HepG2 (cell line): Measurements from ENCODE around the gene JTB. TPM values are rescaled to one million over a fixed set of nuclear protein-coding genes. Genes with fewer than 3 reads are reported as not detected.

ENCODE experiments used
- ATM ChIP-seq: fragments of 450-650 bp; IDR thresholded peaks from 2 replicates; pipeline ENCODE4 v1.7.1; 2017; ENCODE audit warnings: mild to moderate bottlenecking, borderline replicate concordance
- CHD2 ChIP-seq: IDR thresholded peaks from 2 replicates; pipeline ENCODE4 v1.6.1; 2011; ENCODE audit warnings: low read depth, low read length, improper control_type of control experiment
- KDM6A ChIP-seq: IDR thresholded peaks from 2 replicates; pipeline ENCODE4 v1.6.1; 2016; ENCODE audit warnings: low read depth
- NCOA1 ChIP-seq: sonication (generic); formaldehyde crosslinking; IDR thresholded peaks from 2 replicates; pipeline ENCODE4 v1.9.0; 2021; ENCODE audit warnings: missing genetic modification reagents
- NFIB ChIP-seq: sonication (generic); formaldehyde crosslinking; IDR thresholded peaks from 2 replicates; pipeline ENCODE4 v1.9.0; 2021; ENCODE audit warnings: missing genetic modification reagents, mild to moderate bottlenecking, borderline replicate concordance
- RBAK ChIP-seq: sonication (generic); formaldehyde crosslinking; IDR thresholded peaks from 2 replicates; pipeline ENCODE4 v1.5.1; 2020; ENCODE audit warnings: mild to moderate bottlenecking, missing genetic modification reagents
- RCOR2 ChIP-seq: IDR thresholded peaks from 2 replicates; pipeline ENCODE4 v1.6.1; 2016; ENCODE audit warnings: missing biosample characterization, missing genetic modification reagents
- SCMH1 ChIP-seq: sonication (generic); formaldehyde crosslinking; IDR thresholded peaks from 2 replicates; pipeline ENCODE4 v1.9.0; 2021; ENCODE audit warnings: missing genetic modification reagents, mild to moderate bottlenecking, borderline replicate concordance
- SIN3A ChIP-seq: IDR thresholded peaks from 2 replicates; pipeline ENCODE4 v1.6.1; 2011; ENCODE audit warnings: low read depth, mild to moderate bottlenecking, control low read depth, low read length, borderline replicate concordance
- SMARCE1 ChIP-seq: fragments of 450-650 bp; IDR thresholded peaks from 2 replicates; pipeline ENCODE4 v1.6.1; 2017; ENCODE audit warnings: borderline replicate concordance
- SP5 ChIP-seq: IDR thresholded peaks from 2 replicates; pipeline ENCODE4 v1.6.1; 2016; ENCODE audit warnings: low read depth, borderline replicate concordance
- TCF7L2 ChIP-seq: IDR thresholded peaks from 2 replicates; pipeline ENCODE4 v1.6.1; 2011; ENCODE audit warnings: mild to moderate bottlenecking, low read depth, low read length, moderate library complexity
- U2AF1 ChIP-seq: fragments of 200-400 bp; formaldehyde crosslinking; optimal IDR thresholded peaks from 2 replicates; pipeline ENCODE3; 2017; ENCODE audit warnings: mild to moderate bottlenecking, low read depth, low read length
- ZC3H13 ChIP-seq: sonication (generic); formaldehyde crosslinking; IDR thresholded peaks from 2 replicates; pipeline ENCODE4 v1.8.1; 2023; ENCODE audit warnings: mild to moderate bottlenecking, missing genetic modification reagents, moderate library complexity
- ZNF256 ChIP-seq: sonication (generic); formaldehyde crosslinking; conservative IDR thresholded peaks from 2 replicates; pipeline ENCODE4 v1.4.0; 2020; ENCODE audit warnings: missing genetic modification reagents
- ZNF260 ChIP-seq: sonication (generic); formaldehyde crosslinking; IDR thresholded peaks from 2 replicates; pipeline ENCODE4 v1.4.0; 2020; ENCODE audit warnings: missing genetic modification reagents, low read depth, mild to moderate bottlenecking, borderline replicate concordance
- ZNF335 ChIP-seq: sonication (generic); formaldehyde crosslinking; IDR thresholded peaks from 2 replicates; pipeline ENCODE4 v1.4.0; 2020; ENCODE audit warnings: missing genetic modification reagents
- ZNF33B ChIP-seq: sonication (generic); formaldehyde crosslinking; IDR thresholded peaks from 2 replicates; pipeline ENCODE4 v1.5.1; 2020; ENCODE audit warnings: mild to moderate bottlenecking, missing genetic modification reagents
- ZNF567 ChIP-seq: sonication (generic); formaldehyde crosslinking; IDR thresholded peaks from 2 replicates; pipeline ENCODE4 v1.8.1; 2023; ENCODE audit warnings: mild to moderate bottlenecking, missing genetic modification reagents, borderline replicate concordance
- ZNF747 ChIP-seq: sonication (generic); formaldehyde crosslinking; IDR thresholded peaks from 2 replicates; pipeline ENCODE4 v1.8.1; 2023; ENCODE audit warnings: missing genetic modification reagents, mild to moderate bottlenecking, borderline replicate concordance
- polyA plus RNA-seq, 8 experiments: library from polyadenylated mRNA; depleted of rRNA in 3 of 8; stranded (reverse) in 7 of 8; unstranded in 1 of 8; fragments of >200 nt; fragmentation: Illumina TruSeq in 4 of 8; extraction: Trizol in 4 of 8; gene quantifications; 2 replicates each; pipeline versions ENCODE4 v1.2.1 to v1.2.3, GENCODE V29; 2011 to 2016; ENCODE audit warnings: low read depth in 4 of 8, missing spikeins in 1 of 8, mixed read lengths in 1 of 8; ENCODE audit not compliant: insufficient read depth in 1 of 8
- total RNA-seq, 5 experiments: library from RNA; depleted of rRNA; stranded (reverse); fragments of >200 nt; fragmentation: Illumina TruSeq; extraction: Trizol; gene quantifications; 2 replicates each; pipeline ENCODE4 v1.2.3, GENCODE V29; 2016; ENCODE audit warnings: low read depth in 1 of 5
- TF ChIP-seq, protein P1 (sequence below): sonication (generic); formaldehyde crosslinking; IDR thresholded peaks from 2 replicates; pipeline ENCODE4 v1.4.0; 2020; ENCODE audit warnings: missing genetic modification reagents, borderline replicate concordance
- TF ChIP-seq, protein P2 (sequence below): sonication (generic); formaldehyde crosslinking; IDR thresholded peaks from 2 replicates; pipeline ENCODE4 v1.8.1; 2023; ENCODE audit warnings: missing genetic modification reagents, inconsistent platforms, borderline replicate concordance
- TF ChIP-seq, protein P3 (sequence below): sonication (generic); formaldehyde crosslinking; IDR thresholded peaks from 2 replicates; pipeline ENCODE4 v1.4.0; 2020; ENCODE audit warnings: missing genetic modification reagents
- TF ChIP-seq, protein P4 (sequence below): sonication (generic); formaldehyde crosslinking; IDR thresholded peaks from 2 replicates; pipeline ENCODE4 v1.4.0; 2020; ENCODE audit warnings: mild to moderate bottlenecking, missing genetic modification reagents

Gene JTB
- total and polyA plus RNA-seq, 2 of the 13 experiments (the other 11 are each of a cell fraction or from before 2014, with no cell fraction given), result 96.7 to 99.2 TPM

DNA sequence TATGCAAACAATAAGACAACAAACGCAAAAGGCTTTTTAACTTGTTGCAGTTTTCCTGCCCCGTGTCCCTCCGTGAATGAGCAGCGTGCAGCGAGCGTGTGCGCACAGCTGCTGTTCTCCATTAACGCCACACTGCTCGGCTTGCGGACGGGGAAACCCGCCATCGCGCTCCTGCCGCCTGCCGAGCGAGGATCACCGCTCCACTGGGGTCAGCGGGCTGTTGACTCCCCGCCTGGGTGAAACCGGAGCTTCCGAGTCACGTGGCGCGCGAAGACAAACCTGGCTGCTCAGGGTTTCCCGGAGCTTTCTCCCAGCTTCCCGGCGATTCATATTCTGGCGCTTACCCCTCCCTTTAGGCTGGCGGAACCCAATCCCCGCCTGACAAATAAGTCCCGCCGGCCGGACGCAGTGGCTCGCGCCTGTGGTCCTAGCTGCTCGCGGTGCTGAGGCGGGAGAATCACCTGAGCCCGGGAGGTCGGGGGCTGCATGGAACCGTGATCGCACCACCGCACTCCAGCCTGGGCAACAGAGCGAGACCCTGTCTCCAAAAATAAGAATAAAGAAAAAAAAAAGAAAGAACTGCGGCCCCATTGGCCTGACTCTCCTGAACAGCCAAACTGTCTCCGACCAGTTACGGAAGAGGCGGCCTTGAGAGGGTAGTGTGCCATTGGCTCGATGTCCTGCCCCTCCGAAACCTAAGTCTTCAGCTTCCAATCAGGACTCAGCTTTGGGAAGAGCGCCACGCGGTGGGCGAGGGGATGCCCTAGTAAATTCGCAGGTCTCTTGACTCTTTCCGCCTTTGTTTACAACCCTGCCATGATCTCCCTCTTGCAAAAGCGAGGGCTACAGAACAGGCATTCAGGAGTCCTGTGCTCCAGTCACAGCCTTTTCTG, 10.1 kb downstream of the JTB start, which contains the start of gene CREB3L4 (continued):
- TF ChIP-seq, protein P1, sequence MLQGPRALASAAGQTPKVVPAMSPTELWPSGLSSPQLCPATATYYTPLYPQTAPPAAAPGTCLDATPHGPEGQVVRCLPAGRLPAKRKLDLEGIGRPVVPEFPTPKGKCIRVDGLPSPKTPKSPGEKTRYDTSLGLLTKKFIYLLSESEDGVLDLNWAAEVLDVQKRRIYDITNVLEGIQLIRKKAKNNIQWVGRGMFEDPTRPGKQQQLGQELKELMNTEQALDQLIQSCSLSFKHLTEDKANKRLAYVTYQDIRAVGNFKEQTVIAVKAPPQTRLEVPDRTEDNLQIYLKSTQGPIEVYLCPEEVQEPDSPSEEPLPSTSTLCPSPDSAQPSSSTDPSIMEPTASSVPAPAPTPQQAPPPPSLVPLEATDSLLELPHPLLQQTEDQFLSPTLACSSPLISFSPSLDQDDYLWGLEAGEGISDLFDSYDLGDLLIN (CRISPR knock-in tag), result no peak; the same call in 1 of the 2 replicates
- TF ChIP-seq SMARCE1 (no peak), U2AF1 (no peak), SP5 (CRISPR knock-in tag) (no peak), RBAK (CRISPR knock-in tag) (no peak), NCOA1 (CRISPR knock-in tag) (no peak), ZNF33B (CRISPR knock-in tag) (peak; percentile 89; the same call in 1 of the 2 replicates), ZNF747 (CRISPR knock-in tag) (peak; percentile 93; the same call in 1 of the 2 replicates), KDM6A (CRISPR knock-in tag) (no peak), NFIB (CRISPR knock-in tag) (no peak), ZNF260 (CRISPR knock-in tag) (no peak), SCMH1 (CRISPR knock-in tag) (no peak), ATM (no peak), ZNF567 (CRISPR knock-in tag) (no peak), SIN3A (peak; percentile 70), TCF7L2 (no peak), ZC3H13 (CRISPR knock-in tag) (peak; percentile 84), ZNF256 (CRISPR knock-in tag) (peak; percentile 66; the same call in 1 of the 2 replicates), RCOR2 (CRISPR knock-in tag) (peak; percentile 15; the same call in 1 of the 2 replicates), CHD2 (no peak; the same call in none of the 2 replicates), ZNF335 (CRISPR knock-in tag) (peak; percentile 74; the same call in 1 of the 2 replicates)
- TF ChIP-seq, protein P2, sequence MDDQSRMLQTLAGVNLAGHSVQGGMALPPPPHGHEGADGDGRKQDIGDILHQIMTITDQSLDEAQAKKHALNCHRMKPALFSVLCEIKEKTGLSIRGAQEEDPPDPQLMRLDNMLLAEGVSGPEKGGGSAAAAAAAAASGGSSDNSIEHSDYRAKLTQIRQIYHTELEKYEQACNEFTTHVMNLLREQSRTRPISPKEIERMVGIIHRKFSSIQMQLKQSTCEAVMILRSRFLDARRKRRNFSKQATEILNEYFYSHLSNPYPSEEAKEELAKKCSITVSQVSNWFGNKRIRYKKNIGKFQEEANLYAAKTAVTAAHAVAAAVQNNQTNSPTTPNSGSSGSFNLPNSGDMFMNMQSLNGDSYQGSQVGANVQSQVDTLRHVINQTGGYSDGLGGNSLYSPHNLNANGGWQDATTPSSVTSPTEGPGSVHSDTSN (CRISPR knock-in tag), result peak; percentile 55; the same call in 1 of the 2 replicates
- TF ChIP-seq, protein P3, sequence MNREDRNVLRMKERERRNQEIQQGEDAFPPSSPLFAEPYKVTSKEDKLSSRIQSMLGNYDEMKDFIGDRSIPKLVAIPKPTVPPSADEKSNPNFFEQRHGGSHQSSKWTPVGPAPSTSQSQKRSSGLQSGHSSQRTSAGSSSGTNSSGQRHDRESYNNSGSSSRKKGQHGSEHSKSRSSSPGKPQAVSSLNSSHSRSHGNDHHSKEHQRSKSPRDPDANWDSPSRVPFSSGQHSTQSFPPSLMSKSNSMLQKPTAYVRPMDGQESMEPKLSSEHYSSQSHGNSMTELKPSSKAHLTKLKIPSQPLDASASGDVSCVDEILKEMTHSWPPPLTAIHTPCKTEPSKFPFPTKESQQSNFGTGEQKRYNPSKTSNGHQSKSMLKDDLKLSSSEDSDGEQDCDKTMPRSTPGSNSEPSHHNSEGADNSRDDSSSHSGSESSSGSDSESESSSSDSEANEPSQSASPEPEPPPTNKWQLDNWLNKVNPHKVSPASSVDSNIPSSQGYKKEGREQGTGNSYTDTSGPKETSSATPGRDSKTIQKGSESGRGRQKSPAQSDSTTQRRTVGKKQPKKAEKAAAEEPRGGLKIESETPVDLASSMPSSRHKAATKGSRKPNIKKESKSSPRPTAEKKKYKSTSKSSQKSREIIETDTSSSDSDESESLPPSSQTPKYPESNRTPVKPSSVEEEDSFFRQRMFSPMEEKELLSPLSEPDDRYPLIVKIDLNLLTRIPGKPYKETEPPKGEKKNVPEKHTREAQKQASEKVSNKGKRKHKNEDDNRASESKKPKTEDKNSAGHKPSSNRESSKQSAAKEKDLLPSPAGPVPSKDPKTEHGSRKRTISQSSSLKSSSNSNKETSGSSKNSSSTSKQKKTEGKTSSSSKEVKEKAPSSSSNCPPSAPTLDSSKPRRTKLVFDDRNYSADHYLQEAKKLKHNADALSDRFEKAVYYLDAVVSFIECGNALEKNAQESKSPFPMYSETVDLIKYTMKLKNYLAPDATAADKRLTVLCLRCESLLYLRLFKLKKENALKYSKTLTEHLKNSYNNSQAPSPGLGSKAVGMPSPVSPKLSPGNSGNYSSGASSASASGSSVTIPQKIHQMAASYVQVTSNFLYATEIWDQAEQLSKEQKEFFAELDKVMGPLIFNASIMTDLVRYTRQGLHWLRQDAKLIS (CRISPR knock-in tag), result no peak
- TF ChIP-seq, protein P4, sequence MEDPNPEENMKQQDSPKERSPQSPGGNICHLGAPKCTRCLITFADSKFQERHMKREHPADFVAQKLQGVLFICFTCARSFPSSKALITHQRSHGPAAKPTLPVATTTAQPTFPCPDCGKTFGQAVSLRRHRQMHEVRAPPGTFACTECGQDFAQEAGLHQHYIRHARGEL (CRISPR knock-in tag), result no peak
